Gastrocnemius medialis (tissue), 4 donors: ENCODE results near the gene EFS.
"Not testable (repeated sequence)": the region's sequence is repeated elsewhere in the genome, so short reads cannot be mapped to it uniquely, and the experiment has no call there.

Source experiments
- POLR2A ChIP-seq, 2 donors: fragments of 450-650 bp; IDR thresholded peaks; one replicate each; pipeline ENCODE4 v1.6.1; 2017; ENCODE audit warnings: antibody characterized with exemption in 2 of 2, mild to moderate bottlenecking in 2 of 2, moderate library complexity in 2 of 2
- TF ChIP-seq, protein P1 (sequence below), 5 experiments: fragments of 450-650 bp in 3 of 5; fragments of 200-600 bp in 2 of 5; sonication (generic) in 2 of 5; IDR thresholded peaks in 4 of 5; conservative IDR thresholded peaks in 1 of 5; 1 replicate in 4 of 5; 2 replicates in 1 of 5; pipeline ENCODE4 v1.5.1; 2016 to 2019; ENCODE audit warnings: antibody characterized with exemption in 5 of 5, mild to moderate bottlenecking in 3 of 5, moderate library complexity in 3 of 5

DNA sequence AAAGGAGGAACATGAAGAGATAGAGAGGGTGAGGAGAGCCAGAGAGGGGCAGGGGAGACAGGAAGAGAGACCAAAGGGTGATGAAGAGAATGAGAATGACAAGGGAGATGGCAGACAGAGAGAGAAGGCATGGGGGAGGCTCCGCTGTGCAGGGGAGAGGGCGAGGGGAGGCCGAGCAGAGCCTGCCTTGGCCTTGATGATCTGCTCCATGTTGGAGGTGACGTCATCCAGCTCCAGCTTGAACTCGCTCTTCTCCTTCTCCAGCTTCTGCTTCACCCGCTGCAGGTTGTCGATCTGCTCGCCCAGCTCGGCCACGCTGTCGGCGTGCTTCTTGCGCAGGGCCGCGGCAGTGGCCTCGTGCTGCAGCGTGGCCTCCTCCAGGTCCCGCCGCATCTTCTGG, 24.9 kb upstream of the EFS start:
- TF ChIP-seq, protein P1, sequence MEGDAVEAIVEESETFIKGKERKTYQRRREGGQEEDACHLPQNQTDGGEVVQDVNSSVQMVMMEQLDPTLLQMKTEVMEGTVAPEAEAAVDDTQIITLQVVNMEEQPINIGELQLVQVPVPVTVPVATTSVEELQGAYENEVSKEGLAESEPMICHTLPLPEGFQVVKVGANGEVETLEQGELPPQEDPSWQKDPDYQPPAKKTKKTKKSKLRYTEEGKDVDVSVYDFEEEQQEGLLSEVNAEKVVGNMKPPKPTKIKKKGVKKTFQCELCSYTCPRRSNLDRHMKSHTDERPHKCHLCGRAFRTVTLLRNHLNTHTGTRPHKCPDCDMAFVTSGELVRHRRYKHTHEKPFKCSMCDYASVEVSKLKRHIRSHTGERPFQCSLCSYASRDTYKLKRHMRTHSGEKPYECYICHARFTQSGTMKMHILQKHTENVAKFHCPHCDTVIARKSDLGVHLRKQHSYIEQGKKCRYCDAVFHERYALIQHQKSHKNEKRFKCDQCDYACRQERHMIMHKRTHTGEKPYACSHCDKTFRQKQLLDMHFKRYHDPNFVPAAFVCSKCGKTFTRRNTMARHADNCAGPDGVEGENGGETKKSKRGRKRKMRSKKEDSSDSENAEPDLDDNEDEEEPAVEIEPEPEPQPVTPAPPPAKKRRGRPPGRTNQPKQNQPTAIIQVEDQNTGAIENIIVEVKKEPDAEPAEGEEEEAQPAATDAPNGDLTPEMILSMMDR (IDR thresholded peaks at IDR 0.05 in 4 of 5, conservative IDR thresholded peaks at IDR 0.05 in 1 of 5): not testable (repeated sequence)
- TF ChIP-seq POLR2A (IDR thresholded peaks at IDR 0.05): not testable (repeated sequence)
